HUES6 (cell line): ENCODE measurements around the gene ARSB.

ENCODE experiments used
- H3K27ac ChIP-seq: 2 replicates; pipeline ENCODE4 v1.7.0; 2013; ENCODE audit warnings: low read depth, mild to moderate bottlenecking, low read length, inconsistent platforms
- H3K27me3 ChIP-seq: 2 replicates; pipeline ENCODE4 v1.6.1; 2013; ENCODE audit warnings: low read length; ENCODE audit not compliant: control insufficient read depth, insufficient read depth
- H3K36me3 ChIP-seq: 2 replicates; pipeline ENCODE4 v1.6.1; 2013; ENCODE audit warnings: low read length; ENCODE audit not compliant: control insufficient read depth, insufficient read depth
- H3K4me1 ChIP-seq: 2 replicates; pipeline ENCODE4 v1.6.1; 2013; ENCODE audit warnings: low read length; ENCODE audit not compliant: control insufficient read depth, insufficient read depth
- H3K4me3 ChIP-seq: 2 replicates; pipeline ENCODE4 v1.5.1; 2013; ENCODE audit warnings: low read depth, low read length
- H3K9ac ChIP-seq: one replicate; pipeline ENCODE4 v1.6.1; 2013; ENCODE audit warnings: mild to moderate bottlenecking, low read length
- H3K9me3 ChIP-seq: 2 replicates; pipeline ENCODE4 v1.6.1; 2013; ENCODE audit warnings: low read depth, low read length; ENCODE audit not compliant: control insufficient read depth, insufficient read depth

ARSB gene

DNA sequence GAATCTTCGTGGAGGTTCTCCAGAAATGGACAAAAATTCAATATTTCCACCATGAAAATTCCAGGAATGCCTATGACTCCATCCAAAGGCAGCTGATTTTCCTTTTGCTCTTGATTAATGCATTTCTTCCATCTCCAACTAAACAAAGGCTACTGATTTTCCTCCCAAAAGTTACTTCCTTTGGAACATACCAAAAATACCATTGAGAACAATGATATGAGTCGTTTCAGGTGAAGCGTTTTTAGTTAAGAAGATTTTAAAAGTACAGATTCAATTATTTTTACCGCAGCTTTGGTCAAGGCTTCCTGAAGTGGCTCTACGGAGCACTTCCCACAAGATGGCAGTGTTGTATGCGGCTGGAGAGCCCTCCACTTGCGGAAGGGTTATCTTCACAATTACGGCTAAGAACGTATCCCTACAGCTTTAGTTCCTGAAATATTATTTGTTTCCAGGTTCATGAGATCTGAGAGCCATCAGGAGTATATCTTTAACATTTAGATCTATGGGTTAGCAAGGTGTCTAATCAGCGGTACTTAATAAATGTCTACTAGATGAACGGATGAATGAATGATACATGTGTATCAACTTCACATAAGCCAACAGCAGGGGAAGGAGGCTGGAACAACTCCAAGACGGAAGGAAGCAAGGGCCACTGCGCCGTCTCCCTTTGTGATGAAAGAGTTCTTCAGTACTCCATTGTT lies 35.9 kb upstream of the ARSB start:
- peak overlapping the region; percentile 9; the same call in 1 of the 2 replicates for H3K4me3 ChIP-seq

DNA sequence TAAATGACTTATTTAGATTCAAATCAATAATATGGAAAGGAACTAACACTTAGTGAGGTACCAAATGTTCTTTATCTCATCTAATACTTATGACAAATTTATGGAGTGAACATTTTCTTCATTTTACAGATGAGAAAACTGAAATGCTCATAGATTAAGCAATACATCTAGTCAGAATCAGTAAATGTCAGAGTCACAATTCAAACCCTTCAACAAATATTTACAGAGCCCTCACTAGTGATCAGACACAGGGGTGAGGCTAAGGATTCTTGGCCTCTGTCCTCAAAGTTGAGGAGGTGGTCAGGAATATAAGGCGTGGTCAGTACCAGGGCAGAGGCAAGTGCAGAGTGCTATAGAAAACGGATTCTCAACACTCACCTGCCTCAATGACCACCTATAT lies 29.5 kb upstream of the ARSB start:
- Histone ChIP-seq H3K4me3 (no peak overlapping the region), H3K36me3 (no peaks in the 10 kb centered on the region), H3K9me3 (peaks cover 12% of the 10 kb centered on the region; the same call in 1 of the 2 replicates), H3K27me3 (no peaks in the 10 kb centered on the region), H3K4me1 (no peaks in the 10 kb centered on the region), H3K27ac (no peak overlapping the region), H3K9ac (no peak overlapping the region)

More for the DNA sequence above, 35.9 kb upstream of the ARSB start:
- Histone ChIP-seq H3K27ac (no peak overlapping the region), H3K9ac (no peak overlapping the region), H3K9me3 (no peaks in the 10 kb centered on the region), H3K27me3 (no peaks in the 10 kb centered on the region), H3K4me1 (peaks cover 15% of the 10 kb centered on the region), H3K36me3 (no peaks in the 10 kb centered on the region)

DNA sequence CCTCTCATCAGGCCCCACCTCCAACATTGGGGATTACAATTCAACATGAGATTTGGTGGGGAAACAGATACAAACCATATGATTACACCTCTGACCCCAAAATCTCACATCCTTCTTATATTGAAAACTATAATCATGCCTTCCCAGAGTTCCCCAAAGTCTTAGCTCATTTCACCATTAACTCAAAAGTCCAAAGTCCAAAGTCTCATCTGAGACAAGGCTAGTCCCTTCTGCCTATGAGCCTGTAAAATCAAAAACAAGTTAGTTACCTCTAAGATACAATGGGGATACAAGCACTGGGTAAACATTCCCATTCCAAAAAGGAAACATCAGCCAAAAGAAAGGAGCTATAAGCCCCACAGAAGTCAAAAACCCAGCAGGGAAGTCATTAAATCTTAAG lies 26.8 kb upstream of the ARSB start:
- no peak overlapping the region for H3K27ac ChIP-seq
- peaks cover 12% of the 10 kb centered on the region; the same call in 1 of the 2 replicates for H3K9me3 ChIP-seq
- no peak overlapping the region for H3K4me3 ChIP-seq
- H3K9ac ChIP-seq: no peak overlapping the region
- H3K4me1 ChIP-seq: no peaks in the 10 kb centered on the region
- H3K36me3 ChIP-seq: no peaks in the 10 kb centered on the region
- H3K27me3 ChIP-seq: no peaks in the 10 kb centered on the region

DNA sequence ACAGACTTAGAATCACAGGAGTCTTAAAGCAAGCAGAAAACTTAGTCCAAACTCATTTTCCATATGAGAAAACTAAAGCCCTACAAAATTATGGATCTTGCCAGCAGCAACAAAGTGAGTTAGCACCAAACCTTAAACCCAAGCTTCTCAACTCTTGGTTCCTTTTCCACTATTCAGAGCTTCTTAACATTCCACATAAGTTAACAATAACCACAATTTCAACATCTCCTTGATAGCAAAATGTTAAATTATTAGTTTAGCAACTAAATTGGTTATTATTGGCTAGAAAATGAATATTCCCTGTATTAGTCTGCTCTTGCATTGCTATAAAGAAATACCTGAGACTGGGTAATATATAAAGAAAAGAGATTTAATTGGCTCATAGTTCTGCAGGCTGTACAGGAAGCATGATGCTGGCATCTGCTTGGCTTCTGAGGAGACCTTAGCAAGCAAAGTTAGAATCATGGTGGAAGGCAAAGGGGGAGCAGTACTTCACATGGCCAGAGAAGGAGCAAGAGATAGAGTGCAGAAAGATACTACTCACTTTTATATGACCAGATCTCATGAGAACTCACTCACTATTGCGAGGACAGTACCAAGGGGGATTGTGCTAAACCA lies 26.2 kb upstream of the ARSB start:
- Histone ChIP-seq H3K27ac (no peak overlapping the region), H3K27me3 (no peaks in the 10 kb centered on the region), H3K4me1 (no peaks in the 10 kb centered on the region), H3K9ac (no peak overlapping the region), H3K4me3 (no peak overlapping the region), H3K9me3 (peaks cover 12% of the 10 kb centered on the region; the same call in 1 of the 2 replicates), H3K36me3 (no peaks in the 10 kb centered on the region)

DNA sequence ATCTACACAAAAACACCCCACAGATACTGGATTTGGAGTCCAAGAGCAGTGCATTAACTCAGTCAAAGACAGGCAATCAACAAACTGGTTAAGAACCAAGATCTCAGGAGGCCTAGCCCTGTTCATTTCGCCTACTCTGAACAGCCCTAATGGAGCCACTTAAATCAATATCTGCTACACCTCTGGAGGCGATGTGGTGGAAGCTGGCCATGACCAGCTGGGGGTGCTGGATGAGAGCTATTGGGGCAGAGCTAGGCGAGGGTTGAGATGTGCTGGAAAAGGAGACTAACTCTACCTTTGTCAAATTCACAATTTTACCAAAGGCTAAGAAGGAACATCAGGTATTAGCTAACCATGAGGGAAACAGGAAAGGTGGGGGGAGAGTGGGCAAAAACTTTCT lies 23.3 kb upstream of the ARSB start:
- H3K4me3 ChIP-seq: no peak overlapping the region
- no peaks in the 10 kb centered on the region for H3K36me3 ChIP-seq
- H3K4me1 ChIP-seq: no peaks in the 10 kb centered on the region
- peaks cover 12% of the 10 kb centered on the region; the same call in 1 of the 2 replicates for H3K9me3 ChIP-seq
- H3K9ac ChIP-seq: no peak overlapping the region
- no peak overlapping the region for H3K27ac ChIP-seq
- no peaks in the 10 kb centered on the region for H3K27me3 ChIP-seq

DNA sequence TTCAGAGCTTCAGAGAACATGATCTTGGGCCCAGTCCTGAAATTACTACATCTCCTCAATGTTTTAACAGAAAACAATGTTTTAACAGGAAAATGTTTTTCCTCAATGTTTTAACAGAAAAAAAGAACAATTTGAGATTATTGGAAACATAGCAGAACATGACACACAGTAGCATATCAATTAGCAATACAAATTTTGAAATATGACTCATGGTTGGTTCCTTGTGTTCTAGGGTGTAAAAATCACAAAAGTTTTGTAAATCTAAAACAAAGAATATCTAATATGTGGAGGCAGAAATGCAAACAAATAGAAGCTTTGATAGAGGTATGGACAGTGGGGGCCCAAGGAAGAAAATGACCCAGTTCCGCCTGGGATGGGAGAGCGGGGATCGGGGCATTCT lies 22.8 kb upstream of the ARSB start:
- H3K4me1 ChIP-seq: no peaks in the 10 kb centered on the region
- peaks cover 7% of the 10 kb centered on the region; the same call in 1 of the 2 replicates for H3K9me3 ChIP-seq
- H3K36me3 ChIP-seq: no peaks in the 10 kb centered on the region
- H3K27ac ChIP-seq: no peak overlapping the region
- H3K27me3 ChIP-seq: no peaks in the 10 kb centered on the region
- no peak overlapping the region for H3K4me3 ChIP-seq
- no peak overlapping the region for H3K9ac ChIP-seq

DNA sequence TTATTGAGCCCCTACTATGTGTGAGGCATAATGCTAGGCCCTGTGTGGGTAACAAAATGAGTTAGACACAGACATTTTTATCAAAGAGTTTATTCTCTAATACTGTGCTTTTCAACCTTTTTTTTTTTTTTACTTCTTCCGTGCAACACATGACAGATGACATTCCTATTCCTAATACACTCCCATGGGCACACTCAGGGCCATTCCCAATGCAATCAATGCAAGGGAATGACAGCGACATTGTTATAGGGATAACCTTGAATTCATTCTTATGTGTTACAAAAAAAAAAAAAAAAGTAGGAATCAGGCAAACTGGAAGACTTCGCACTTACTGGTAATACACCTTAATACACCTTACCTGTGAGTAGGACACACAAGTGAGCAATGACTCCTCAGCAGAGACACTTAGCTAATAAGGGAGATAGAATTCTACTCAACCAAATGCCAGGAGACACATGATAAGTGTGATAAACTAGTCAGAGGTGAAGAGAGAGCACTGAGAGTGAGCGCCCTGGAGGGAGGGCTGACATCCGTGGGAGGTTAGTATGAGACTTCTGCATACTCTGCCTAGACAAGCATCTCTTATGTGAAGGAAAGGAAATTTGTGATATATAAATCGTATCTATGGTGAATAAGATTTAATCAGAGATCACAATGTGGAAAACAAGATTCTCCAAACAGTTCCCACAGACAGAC lies 21.0 kb upstream of the ARSB start:
- Histone ChIP-seq H3K4me3 (no peak overlapping the region), H3K9me3 (no peaks in the 10 kb centered on the region), H3K4me1 (no peaks in the 10 kb centered on the region), H3K27me3 (no peaks in the 10 kb centered on the region), H3K36me3 (no peaks in the 10 kb centered on the region), H3K9ac (no peak overlapping the region), H3K27ac (no peak overlapping the region)

DNA sequence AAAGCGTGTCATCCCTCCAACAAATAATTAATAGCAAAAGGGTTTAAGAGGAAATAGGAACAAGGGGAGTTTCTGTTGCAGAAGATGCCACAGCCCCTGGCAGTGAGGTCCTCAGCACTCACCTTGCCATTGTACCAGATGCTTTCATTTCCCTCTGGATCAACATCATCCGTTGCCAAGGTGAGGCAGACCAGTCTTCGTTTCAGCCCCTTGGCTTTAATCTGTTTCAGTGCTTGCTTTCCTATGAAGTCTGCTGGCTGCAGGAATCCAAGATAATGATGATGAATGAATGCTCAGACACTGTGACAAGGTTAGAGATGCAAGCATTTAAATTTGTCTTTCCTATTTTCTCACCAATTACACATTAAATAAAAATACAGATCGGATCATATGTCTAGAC lies 20.0 kb upstream of the ARSB start:
- Histone ChIP-seq H3K27ac (no peak overlapping the region), H3K27me3 (no peaks in the 10 kb centered on the region), H3K4me1 (no peaks in the 10 kb centered on the region), H3K4me3 (no peak overlapping the region), H3K9ac (no peak overlapping the region), H3K9me3 (no peaks in the 10 kb centered on the region), H3K36me3 (no peaks in the 10 kb centered on the region)

DNA sequence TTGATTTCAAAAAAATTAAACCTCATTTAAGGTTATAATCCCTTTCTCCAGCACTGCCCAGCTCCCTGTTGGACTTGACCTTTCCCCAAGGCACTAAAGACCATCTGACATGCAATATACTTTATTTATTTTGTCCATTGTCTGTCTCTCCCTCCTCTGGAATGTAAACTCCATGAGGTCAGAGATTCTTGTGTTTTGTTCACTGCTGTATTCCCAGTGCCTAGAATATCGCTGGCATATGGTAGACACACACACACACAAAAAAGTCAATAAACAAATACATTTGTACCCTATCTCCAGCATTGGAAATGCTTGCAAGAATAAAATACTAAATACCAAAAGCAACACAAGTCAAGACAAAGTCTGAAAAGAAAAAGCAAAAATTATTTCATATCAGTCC lies 17.3 kb upstream of the ARSB start:
- H3K4me3 ChIP-seq: no peak overlapping the region
- H3K36me3 ChIP-seq: no peaks in the 10 kb centered on the region
- H3K9me3 ChIP-seq: no peaks in the 10 kb centered on the region
- no peaks in the 10 kb centered on the region for H3K4me1 ChIP-seq
- H3K9ac ChIP-seq: no peak overlapping the region
- no peaks in the 10 kb centered on the region for H3K27me3 ChIP-seq
- H3K27ac ChIP-seq: no peak overlapping the region

DNA sequence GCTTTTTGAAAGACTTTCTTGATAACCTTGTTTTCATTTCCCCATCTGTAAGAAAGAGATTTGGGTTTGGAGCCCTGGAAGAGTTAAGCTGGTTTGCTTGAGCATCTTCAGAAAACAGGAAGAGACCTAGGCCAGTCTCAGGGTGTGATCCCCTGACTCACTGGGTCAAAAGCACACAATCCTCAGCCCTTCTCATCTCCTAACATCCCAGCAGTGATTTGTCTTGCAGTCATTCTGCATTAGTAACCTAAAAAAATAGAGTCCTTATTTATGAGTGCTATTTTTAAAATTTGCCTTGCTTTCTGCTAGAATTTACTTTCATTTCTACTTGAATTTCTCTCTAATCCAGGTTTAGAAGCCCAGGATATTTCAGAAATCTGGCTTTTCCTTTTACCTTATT lies 16.4 kb upstream of the ARSB start:
- no peak overlapping the region for H3K27ac ChIP-seq
- no peak overlapping the region for H3K9ac ChIP-seq
- H3K4me1 ChIP-seq: no peaks in the 10 kb centered on the region
- no peaks in the 10 kb centered on the region for H3K27me3 ChIP-seq
- no peak overlapping the region for H3K4me3 ChIP-seq
- no peaks in the 10 kb centered on the region for H3K9me3 ChIP-seq
- H3K36me3 ChIP-seq: no peaks in the 10 kb centered on the region

DNA sequence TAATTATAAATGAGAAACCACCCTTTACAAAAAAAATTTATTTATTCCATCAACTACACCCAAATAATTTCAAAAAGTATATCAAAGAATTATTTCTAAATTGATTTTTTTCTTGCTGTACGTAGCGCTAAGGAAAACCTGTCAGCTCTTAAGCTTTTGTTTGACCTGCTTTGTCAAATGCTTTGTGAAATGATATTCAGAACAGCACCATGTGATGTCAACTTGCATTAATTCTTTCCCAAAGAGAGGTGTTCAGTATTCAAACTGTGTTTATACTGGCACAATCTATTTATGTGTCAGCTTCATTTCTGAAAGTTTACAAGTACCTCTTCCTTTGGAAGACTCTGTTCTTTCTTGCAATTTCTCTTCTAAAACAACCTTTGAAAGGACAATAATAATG lies 12.0 kb upstream of the ARSB start:
- H3K9me3 ChIP-seq: peaks cover 3% of the 10 kb centered on the region; the same call in 1 of the 2 replicates
- no peaks in the 10 kb centered on the region for H3K4me1 ChIP-seq
- H3K27me3 ChIP-seq: no peaks in the 10 kb centered on the region
- no peak overlapping the region for H3K27ac ChIP-seq
- H3K4me3 ChIP-seq: no peak overlapping the region
- H3K36me3 ChIP-seq: no peaks in the 10 kb centered on the region
- no peak overlapping the region for H3K9ac ChIP-seq
